WI38 (cell line): ENCODE measurements around the gene RNF123.

ENCODE experiments used
- H3K4me3 ChIP-seq: 2 replicates; pipeline ENCODE4 v1.5.1; 2011; ENCODE audit warnings: low read depth, mild to moderate bottlenecking, control low read depth, low read length
- CTCF ChIP-seq: IDR thresholded peaks from 2 replicates; pipeline ENCODE4 v1.5.1; 2012; ENCODE audit warnings: low read depth, mild to moderate bottlenecking, control low read depth, low read length

The RNF123 gene

GRCh38 chr3:49751501-49751900 is 62.1 kb downstream of the RNF123 start:
- no peak overlapping the region for H3K4me3 ChIP-seq
- no peak for TF ChIP-seq CTCF

GRCh38 chr3:49754536-49754935 is 65.2 kb downstream of the RNF123 start:
- TF ChIP-seq CTCF = no peak
- no peak overlapping the region for H3K4me3 ChIP-seq

- no peak for TF ChIP-seq CTCF
Observed at GRCh38 chr3:49756036-49756435, 66.7 kb downstream of the RNF123 start.

GRCh38 chr3:49757197-49757596 is 67.8 kb downstream of the RNF123 start:
- TF ChIP-seq CTCF = no peak
- H3K4me3 ChIP-seq = no peak overlapping the region

More at GRCh38 chr3:49756036-49756435, 66.7 kb downstream of the RNF123 start:
- H3K4me3 ChIP-seq = no peak overlapping the region

- H3K4me3 ChIP-seq = no peak overlapping the region
- no peak for TF ChIP-seq CTCF
Observed at GRCh38 chr3:49759226-49759625, 69.9 kb downstream of the RNF123 start.

GRCh38 chr3:49761661-49762060 is 72.3 kb downstream of the RNF123 start:
- no peak overlapping the region for H3K4me3 ChIP-seq

GRCh38 chr3:49763981-49764380 is 74.6 kb downstream of the RNF123 start:
- H3K4me3 ChIP-seq = no peak overlapping the region
- TF ChIP-seq CTCF = no peak

More at GRCh38 chr3:49761661-49762060, 72.3 kb downstream of the RNF123 start:
- TF ChIP-seq CTCF = no peak
